DOHH2 (cell line): ENCODE measurements around the gene FLT3.
A peak's percentile ranks its signal among the peaks of the same experiment; 100 is the strongest.

Experiments used
- EZH2phosphoT487 ChIP-seq: fragments of 200-600 bp; sonication (generic); IDR thresholded peaks from 2 replicates; pipeline ENCODE4 v1.6.1; 2017; ENCODE audit warnings: borderline replicate concordance, mild to moderate bottlenecking, antibody characterized with exemption, low read length, moderate library complexity, mixed read lengths
- TF ChIP-seq, protein P1 (sequence below): fragments of 200-600 bp; sonication (generic); IDR thresholded peaks from one replicate; pipeline ENCODE4 v1.5.1; 2014; ENCODE audit warnings: antibody characterized with exemption, mild to moderate bottlenecking, low read depth, low read length; ENCODE audit not compliant: poor library complexity, severe bottlenecking

DNA sequence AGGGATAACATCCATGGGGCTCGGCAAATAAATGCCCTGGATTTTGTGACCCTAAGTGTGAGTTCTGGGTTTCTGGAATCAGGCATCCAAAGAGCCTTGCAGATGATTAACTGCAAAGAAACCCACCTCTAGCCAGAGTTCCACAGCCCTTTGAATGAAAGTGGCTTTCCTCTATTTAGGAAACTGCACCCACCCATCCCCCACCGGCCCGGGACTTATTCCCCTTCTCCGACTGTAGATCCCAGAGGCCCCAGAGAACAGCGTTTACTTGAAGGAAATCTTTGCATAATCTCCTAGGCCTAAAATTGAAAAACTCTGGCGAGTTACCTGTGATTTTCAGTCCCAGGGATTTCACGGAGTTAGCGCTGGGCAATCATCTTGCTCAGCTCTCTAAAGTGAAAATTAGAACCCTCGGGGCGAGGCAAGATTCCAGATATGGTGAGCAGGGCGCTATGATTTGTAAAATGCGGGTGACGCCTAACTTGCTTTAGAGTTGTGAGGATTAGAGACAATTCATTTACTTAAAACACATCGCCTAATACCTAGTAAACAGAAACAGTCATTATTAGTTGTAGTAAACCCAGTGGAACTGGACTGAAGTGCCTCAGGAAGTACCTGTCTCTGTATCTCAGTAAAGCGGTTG is 121.3 kb downstream of the FLT3 start:
- TF ChIP-seq, protein P1, sequence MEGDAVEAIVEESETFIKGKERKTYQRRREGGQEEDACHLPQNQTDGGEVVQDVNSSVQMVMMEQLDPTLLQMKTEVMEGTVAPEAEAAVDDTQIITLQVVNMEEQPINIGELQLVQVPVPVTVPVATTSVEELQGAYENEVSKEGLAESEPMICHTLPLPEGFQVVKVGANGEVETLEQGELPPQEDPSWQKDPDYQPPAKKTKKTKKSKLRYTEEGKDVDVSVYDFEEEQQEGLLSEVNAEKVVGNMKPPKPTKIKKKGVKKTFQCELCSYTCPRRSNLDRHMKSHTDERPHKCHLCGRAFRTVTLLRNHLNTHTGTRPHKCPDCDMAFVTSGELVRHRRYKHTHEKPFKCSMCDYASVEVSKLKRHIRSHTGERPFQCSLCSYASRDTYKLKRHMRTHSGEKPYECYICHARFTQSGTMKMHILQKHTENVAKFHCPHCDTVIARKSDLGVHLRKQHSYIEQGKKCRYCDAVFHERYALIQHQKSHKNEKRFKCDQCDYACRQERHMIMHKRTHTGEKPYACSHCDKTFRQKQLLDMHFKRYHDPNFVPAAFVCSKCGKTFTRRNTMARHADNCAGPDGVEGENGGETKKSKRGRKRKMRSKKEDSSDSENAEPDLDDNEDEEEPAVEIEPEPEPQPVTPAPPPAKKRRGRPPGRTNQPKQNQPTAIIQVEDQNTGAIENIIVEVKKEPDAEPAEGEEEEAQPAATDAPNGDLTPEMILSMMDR = no peak
- peak; percentile 32; the same call in 1 of the 2 replicates for TF ChIP-seq EZH2phosphoT487
